KOPT-K1 (cell line): Measurements from ENCODE around the gene ZNF600.
"Not testable (repeated sequence)": the region's sequence is repeated elsewhere in the genome, so short reads cannot be mapped to it uniquely, and the experiment has no call there.

ENCODE experiments used
- H3K27ac ChIP-seq: fragments of 200-600 bp; sonication (generic); 2 replicates; pipeline ENCODE4 v1.5.1; 2016; ENCODE audit warnings: antibody characterized with exemption, mild to moderate bottlenecking, low read depth, low read length; ENCODE audit not compliant: poor library complexity, severe bottlenecking
- H3K36me3 ChIP-seq: fragments of 200-600 bp; sonication (generic); 2 replicates; pipeline ENCODE4 v1.5.1; 2017; ENCODE audit warnings: antibody characterized with exemption, mild to moderate bottlenecking, low read length, moderate library complexity; ENCODE audit not compliant: insufficient read depth
- H3K9me3 ChIP-seq: fragments of 200-600 bp; sonication (generic); 2 replicates; pipeline ENCODE4 v1.5.1; 2017; ENCODE audit warnings: antibody characterized with exemption, low read length, mild to moderate bottlenecking; ENCODE audit not compliant: insufficient read depth, poor library complexity, severe bottlenecking

The ZNF600 gene

GRCh38 chr19:52786464-52787354 is at the start of gene ZNF600:
Gene ZNF600, minus strand, starts transcription at chr19:52786791. Its CDS starts 7,903 bp downstream, at chr19:52778888.
- H3K36me3 ChIP-seq, H3K9me3 ChIP-seq, H3K27ac ChIP-seq: not testable (repeated sequence)

DNA sequence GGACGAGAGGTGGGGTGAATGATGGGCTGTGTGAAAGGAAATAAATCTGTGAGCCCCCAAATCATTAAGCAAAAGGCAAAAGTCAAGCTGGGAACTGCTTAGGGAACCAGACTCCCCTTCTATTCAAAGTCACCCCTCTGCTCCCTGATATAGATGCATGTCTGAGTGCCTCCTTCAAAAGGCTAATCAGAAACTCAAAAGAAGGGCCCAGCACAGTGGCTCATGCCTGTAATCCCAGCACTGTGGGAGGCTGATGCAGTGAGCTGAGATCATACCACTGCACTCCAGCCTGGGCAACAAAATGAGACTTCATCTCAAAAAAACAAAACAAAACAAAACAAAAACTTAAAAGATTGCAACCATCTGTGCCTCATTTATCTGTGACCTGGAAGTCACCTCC is 47.7 kb upstream of the ZNF600 start:
- H3K27ac ChIP-seq, result not testable (repeated sequence)
- Histone ChIP-seq H3K36me3 (peaks cover 34% of the 10 kb centered on the region), H3K9me3 (peaks cover 31% of the 10 kb centered on the region)

DNA sequence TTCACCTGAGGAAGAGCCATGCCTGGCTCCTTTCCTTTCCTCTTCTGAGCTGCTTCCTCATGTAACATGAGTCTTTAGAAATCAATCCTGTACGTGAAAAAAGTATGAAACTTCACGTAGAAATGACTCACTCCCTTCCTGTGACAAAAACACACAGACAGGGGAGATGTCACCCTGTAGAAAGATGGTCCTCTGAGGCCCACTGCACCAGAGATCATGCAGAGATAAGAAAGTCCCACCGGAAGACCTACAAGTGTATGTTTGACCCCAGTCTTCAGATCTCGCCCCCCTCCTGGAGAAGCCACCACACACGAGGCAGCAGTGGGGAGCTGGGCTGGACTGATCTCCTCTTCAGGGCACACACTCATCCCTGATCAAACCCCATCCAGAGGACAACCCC is 47.0 kb upstream of the ZNF600 start:
- peaks cover 24% of the 10 kb centered on the region for H3K9me3 ChIP-seq
- not testable (repeated sequence) for H3K27ac ChIP-seq
- H3K36me3 ChIP-seq, result peaks cover 27% of the 10 kb centered on the region

DNA sequence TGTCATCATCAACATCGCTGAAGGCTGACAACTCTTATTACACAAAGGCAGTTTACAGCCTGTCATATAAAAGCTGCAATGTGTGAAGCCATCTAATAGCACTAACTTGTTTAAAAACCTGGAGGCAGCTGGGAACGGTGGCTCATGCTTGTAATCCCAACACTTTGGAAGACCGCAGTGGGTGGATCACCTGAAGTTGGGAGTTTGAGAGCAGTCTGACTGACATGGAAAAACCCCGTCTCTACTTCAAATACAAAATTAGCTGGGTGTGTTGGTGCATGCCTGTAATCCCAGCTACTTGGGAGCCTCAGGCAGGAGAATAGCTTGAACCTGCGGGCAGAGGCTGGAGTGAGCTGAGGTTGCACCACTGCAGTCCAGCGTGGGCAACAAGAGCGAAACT is 43.3 kb upstream of the ZNF600 start:
- not testable (repeated sequence) for H3K36me3 ChIP-seq, H3K27ac ChIP-seq, H3K9me3 ChIP-seq

- Histone ChIP-seq H3K27ac (no peak overlapping the region), H3K36me3 (no peaks in the 10 kb centered on the region), H3K9me3 (no peaks in the 10 kb centered on the region)
Observed at GRCh38 chr19:52825765-52826164, 39.2 kb upstream of the ZNF600 start.

GRCh38 chr19:52823676-52824075 is 37.1 kb upstream of the ZNF600 start:
- H3K9me3 ChIP-seq, result no peaks in the 10 kb centered on the region
- H3K36me3 ChIP-seq, result peaks cover 2% of the 10 kb centered on the region; the same call in 1 of the 2 replicates
- H3K27ac ChIP-seq, result no peak overlapping the region

- peak within 1 kb of the TSS; percentile 59 for H3K27ac ChIP-seq
- H3K9me3 ChIP-seq, result not testable (repeated sequence)
- H3K36me3 ChIP-seq, result peaks cover 24% of the 10 kb centered on the region
Observed at GRCh38 chr19:52821204-52821960, 34.8 kb upstream of the ZNF600 start, which contains the start of gene ZNF28. Gene ZNF28, minus strand, starts transcription at chr19:52821633. Its CDS starts 3,675 bp downstream, at chr19:52817958.

- peaks cover 32% of the 10 kb centered on the region for H3K36me3 ChIP-seq
- peak overlapping the region; percentile 59 for H3K27ac ChIP-seq
- H3K9me3 ChIP-seq, result not testable (repeated sequence)
Observed at GRCh38 chr19:52820472-52821203, 34.0 kb upstream of the ZNF600 start.

DNA sequence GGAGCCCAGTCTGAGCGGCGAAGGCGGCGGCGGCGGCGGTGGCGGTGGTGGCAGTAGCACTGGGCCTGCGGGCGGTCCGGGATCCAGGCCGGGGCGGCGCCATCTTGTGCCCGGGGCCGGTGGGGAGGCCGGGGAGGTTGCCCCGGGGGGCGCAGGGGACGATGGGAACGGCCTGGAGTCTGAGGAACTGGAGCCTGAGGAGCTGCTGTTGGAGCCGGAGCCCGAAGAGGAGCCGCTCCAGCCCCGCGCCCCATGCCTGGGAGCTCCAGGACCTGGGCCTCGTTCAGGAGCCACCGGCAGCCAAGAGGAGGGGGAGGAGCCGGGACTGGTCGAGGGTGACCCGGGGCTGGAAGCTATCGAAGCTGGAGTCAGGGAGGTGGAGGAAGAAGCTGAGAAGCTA is 23.2 kb upstream of the ZNF600 start:
- Histone ChIP-seq H3K27ac (no peak overlapping the region), H3K9me3 (peaks cover 75% of the 10 kb centered on the region), H3K36me3 (peaks cover 76% of the 10 kb centered on the region)

GRCh38 chr19:52799950-52800640 is 13.5 kb upstream of the ZNF600 start:
- peaks cover 98% of the 10 kb centered on the region for H3K9me3 ChIP-seq
- not testable (repeated sequence) for H3K27ac ChIP-seq
- peaks cover 91% of the 10 kb centered on the region for H3K36me3 ChIP-seq

GRCh38 chr19:52789440-52789839 is 2.8 kb upstream of the ZNF600 start:
- no peaks in the 10 kb centered on the region for H3K36me3 ChIP-seq
- H3K9me3 ChIP-seq, result peaks cover 20% of the 10 kb centered on the region
- no peak overlapping the region for H3K27ac ChIP-seq

- H3K27ac ChIP-seq, result no peak overlapping the region
- H3K9me3 ChIP-seq, result peaks cover 5% of the 10 kb centered on the region
- H3K36me3 ChIP-seq, result no peaks in the 10 kb centered on the region
Observed at GRCh38 chr19:52786078-52786463, 520 bp downstream of the ZNF600 start.

- Histone ChIP-seq H3K9me3 (peaks cover 5% of the 10 kb centered on the region), H3K36me3 (no peaks in the 10 kb centered on the region), H3K27ac (no peak overlapping the region)
Observed at GRCh38 chr19:52785506-52785905, 1.1 kb downstream of the ZNF600 start.

DNA sequence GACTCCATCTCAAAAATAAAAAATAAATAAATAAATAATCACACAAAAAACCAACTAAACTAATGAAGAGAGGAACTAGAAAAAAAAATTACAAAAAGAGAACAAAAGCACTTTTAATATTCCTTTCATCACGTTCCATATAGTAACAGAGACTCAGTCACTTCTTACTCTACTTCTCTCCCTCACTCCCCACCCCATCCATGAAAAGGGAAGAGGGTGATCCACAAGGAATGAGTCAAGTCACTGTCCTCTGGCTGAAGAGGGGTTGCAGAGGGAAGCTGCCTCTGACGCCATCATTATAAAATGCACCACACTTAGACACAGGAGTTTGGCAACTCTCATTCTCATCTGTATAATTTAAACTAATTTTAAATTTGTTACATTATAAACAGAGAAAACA is 3.7 kb downstream of the ZNF600 start:
- not testable (repeated sequence) for H3K36me3 ChIP-seq, H3K27ac ChIP-seq, H3K9me3 ChIP-seq
